Brain microvascular endothelial cell (primary cell): Measurements from ENCODE around the gene MADD.
A peak's percentile ranks its signal among the peaks of the same experiment; 100 is the strongest.

Experiments used
- DNase-seq: peaks from one replicate; pipeline ENCODE4 v3.0.0-alpha.2; 2020
- H3K27ac ChIP-seq: fragments of 250-450 bp; sonication (Bioruptor Pico); 2 replicates; pipeline ENCODE4 v1.5.1; 2020; ENCODE audit warnings: mild to moderate bottlenecking, moderate library complexity
- H3K27me3 ChIP-seq: fragments of 250-450 bp; sonication (Bioruptor Pico); replicated peaks from 2 replicates; pipeline ENCODE4 v1.5.1; 2020; ENCODE audit warnings: mild to moderate bottlenecking
- H3K36me3 ChIP-seq: fragments of 250-450 bp; sonication (Bioruptor Pico); replicated peaks from 2 replicates; pipeline ENCODE4 v1.5.1; 2020; ENCODE audit warnings: mild to moderate bottlenecking
- H3K4me3 ChIP-seq: 2 replicates; pipeline ENCODE4 v1.5.1; 2011; ENCODE audit warnings: low read depth, mild to moderate bottlenecking, control low read depth, low read length, moderate library complexity
- in situ Hi-C: cut with HindIII; loops from 2 replicates; pipeline ENCODE4 v1.10.0; 2017; ENCODE audit warnings: low sequenced_read_pairs, low pct_ligation_motif_present
- TF ChIP-seq, protein P1 (sequence below): IDR thresholded peaks from 2 replicates; pipeline ENCODE4 v1.5.1; 2011; ENCODE audit warnings: low read depth, mild to moderate bottlenecking, moderate library complexity, low read length, control low read depth, inconsistent platforms; ENCODE audit errors: missing control alignments

The MADD gene

GRCh38 chr11:47361419-47361818 is 91.5 kb downstream of the MADD start:
- Histone ChIP-seq H3K27ac (no peak overlapping the region), H3K4me3 (no peak overlapping the region), H3K36me3 (no peaks in the 10 kb centered on the region), H3K27me3 (no peaks in the 10 kb centered on the region)
- in situ Hi-C loops: no loop called here
- TF ChIP-seq, protein P1, sequence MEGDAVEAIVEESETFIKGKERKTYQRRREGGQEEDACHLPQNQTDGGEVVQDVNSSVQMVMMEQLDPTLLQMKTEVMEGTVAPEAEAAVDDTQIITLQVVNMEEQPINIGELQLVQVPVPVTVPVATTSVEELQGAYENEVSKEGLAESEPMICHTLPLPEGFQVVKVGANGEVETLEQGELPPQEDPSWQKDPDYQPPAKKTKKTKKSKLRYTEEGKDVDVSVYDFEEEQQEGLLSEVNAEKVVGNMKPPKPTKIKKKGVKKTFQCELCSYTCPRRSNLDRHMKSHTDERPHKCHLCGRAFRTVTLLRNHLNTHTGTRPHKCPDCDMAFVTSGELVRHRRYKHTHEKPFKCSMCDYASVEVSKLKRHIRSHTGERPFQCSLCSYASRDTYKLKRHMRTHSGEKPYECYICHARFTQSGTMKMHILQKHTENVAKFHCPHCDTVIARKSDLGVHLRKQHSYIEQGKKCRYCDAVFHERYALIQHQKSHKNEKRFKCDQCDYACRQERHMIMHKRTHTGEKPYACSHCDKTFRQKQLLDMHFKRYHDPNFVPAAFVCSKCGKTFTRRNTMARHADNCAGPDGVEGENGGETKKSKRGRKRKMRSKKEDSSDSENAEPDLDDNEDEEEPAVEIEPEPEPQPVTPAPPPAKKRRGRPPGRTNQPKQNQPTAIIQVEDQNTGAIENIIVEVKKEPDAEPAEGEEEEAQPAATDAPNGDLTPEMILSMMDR: no peak
- DNase-seq: no peak

DNA sequence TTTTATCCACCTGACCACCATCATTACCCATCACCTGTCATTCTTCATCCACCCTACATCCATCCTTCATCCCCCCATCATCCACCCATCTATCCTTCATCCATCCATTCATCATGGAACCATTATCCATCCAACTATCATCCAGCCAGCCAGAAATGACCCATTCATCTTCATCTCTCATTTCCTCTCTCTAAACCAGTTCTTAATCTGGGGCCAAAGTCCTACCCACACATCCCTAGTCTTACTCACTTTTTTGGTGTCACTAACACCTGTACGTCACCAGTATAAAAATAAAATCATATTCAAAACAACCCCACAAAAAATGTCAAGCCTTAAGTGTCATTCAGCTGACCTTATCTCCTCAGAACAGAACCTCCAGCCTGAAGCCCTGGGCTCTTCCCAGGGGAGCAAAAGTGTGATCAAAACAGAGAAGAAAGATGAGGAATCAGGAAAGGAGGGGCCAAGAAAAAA is 96.1 kb downstream of the MADD start:
- TF ChIP-seq, protein P1: no peak
- Histone ChIP-seq H3K36me3 (no peaks in the 10 kb centered on the region), H3K27ac (no peak overlapping the region), H3K27me3 (no peaks in the 10 kb centered on the region), H3K4me3 (no peak overlapping the region)
- DNase-seq: no peak
- in situ Hi-C loops: no loop called here

DNA sequence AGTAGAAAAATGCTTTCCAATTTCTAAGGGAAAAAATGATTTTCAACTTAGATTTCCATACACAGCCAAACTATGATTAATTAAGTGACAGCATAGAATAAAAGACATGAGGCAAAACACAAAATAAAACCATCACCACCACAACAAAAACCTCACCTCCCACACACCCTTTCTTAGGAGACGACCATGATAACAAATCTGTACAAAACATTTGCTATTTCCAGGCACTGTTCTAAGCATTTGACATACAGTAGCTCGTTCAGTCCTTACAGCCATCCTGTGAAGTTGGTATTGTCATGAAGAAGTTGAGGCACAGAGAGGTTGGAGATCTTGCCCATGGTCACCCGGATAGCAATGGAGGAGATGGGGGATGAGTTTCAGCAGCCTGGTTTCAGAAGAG is 99.7 kb downstream of the MADD start:
- in situ Hi-C loops: no loop called here
- Histone ChIP-seq H3K36me3 (no peaks in the 10 kb centered on the region), H3K27ac (no peak overlapping the region), H3K27me3 (no peaks in the 10 kb centered on the region), H3K4me3 (no peak overlapping the region)
- TF ChIP-seq, protein P1: no peak
- DNase-seq: no peak

GRCh38 chr11:47372422-47372821 is 102.5 kb downstream of the MADD start:
- in situ Hi-C loops: no loop called here
- H3K4me3 ChIP-seq: no peak overlapping the region
- no peak overlapping the region for H3K27ac ChIP-seq

DNA sequence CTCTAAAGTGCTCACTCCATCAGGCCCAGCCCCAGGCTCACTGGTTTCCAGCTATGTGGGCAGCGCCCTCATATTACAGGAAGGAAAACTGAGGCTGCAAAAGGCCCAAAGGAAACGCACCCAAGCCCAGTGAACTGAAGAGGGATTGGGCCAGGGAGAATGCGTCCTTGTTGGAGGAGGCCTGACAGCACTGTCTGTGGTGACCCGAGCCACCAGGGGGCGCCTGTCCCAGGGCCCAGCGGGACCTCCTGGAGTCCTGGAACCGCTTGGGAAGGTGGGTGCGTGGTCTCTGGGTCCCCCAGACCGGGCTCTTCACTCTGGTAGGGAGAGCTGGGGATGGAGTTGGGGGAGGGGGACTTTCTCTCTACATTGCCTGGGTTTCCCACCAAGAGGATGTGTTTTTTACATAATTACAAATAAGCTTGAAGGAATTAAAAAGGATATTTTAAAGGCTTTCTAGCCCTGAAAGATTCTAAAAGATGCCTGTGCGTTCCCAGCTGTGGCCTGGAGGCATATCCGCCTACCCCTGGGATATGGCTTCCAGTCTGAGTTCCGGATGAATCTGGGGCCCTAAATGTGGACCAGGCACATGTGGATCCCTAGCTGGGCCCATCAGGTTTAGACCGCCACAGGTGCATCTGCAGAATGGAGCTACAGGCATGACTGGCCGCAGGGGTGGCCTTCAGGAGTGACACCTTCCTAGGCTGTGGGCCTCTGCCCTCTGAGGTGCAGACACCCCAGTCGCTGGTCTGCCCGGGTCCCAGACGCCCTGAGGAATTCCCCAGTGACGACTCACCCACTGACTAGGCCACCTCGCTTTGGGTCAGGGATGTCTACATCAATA is 104.2 kb downstream of the MADD start:
- no peak overlapping the region for H3K4me3 ChIP-seq
- H3K27me3 ChIP-seq: no peaks in the 10 kb centered on the region
- in situ Hi-C loops: no loop called here
- no peaks in the 10 kb centered on the region for H3K36me3 ChIP-seq
- TF ChIP-seq, protein P1: peak; percentile 98
- H3K27ac ChIP-seq: no peak overlapping the region
- peak; percentile 64 for DNase-seq

More at GRCh38 chr11:47372422-47372821, 102.5 kb downstream of the MADD start:
- Histone ChIP-seq H3K27me3 (no peaks in the 10 kb centered on the region), H3K36me3 (no peaks in the 10 kb centered on the region)
- TF ChIP-seq, protein P1: no peak
- DNase-seq: no peak

GRCh38 chr11:47374720-47375019 is 104.7 kb downstream of the MADD start:
- no peaks in the 10 kb centered on the region for H3K27me3 ChIP-seq
- in situ Hi-C loops: no loop called here
- H3K4me3 ChIP-seq: no peak overlapping the region
- H3K27ac ChIP-seq: no peak overlapping the region
- TF ChIP-seq, protein P1: no peak
- DNase-seq: no peak
- H3K36me3 ChIP-seq: no peaks in the 10 kb centered on the region
